Smooth muscle cell (in vitro differentiated cells): ENCODE data around the gene EFCAB6. TPM values are rescaled to one million over a fixed set of nuclear protein-coding genes. Genes with fewer than 3 reads are reported as not detected.

Experiments
- DNase-seq: peaks from one replicate; lab custom pipeline; 2025; ENCODE audit not compliant: unreplicated experiment; lab: John Stamatoyannopoulos, UW
- H2AFZ ChIP-seq: fragments of 200-600 bp; sonication (generic); 2 replicates; pipeline ENCODE4 v1.6.0; 2016; ENCODE audit warnings: antibody characterized with exemption, low read depth, mild to moderate bottlenecking
- H3F3A ChIP-seq: fragments of 200-600 bp; sonication (generic); 2 replicates; pipeline ENCODE4 v1.6.0; 2017; ENCODE audit warnings: antibody characterized with exemption, low read depth
- H3K27ac ChIP-seq: fragments of 200-600 bp; sonication (generic); 2 replicates; pipeline ENCODE4 v1.5.1; 2016; ENCODE audit warnings: low read depth, mild to moderate bottlenecking
- H3K27me3 ChIP-seq: fragments of 200-600 bp; sonication (generic); 2 replicates; pipeline ENCODE4 v1.6.1; 2016; ENCODE audit warnings: low read depth, mild to moderate bottlenecking
- H3K36me3 ChIP-seq: fragments of 200-600 bp; sonication (generic); 2 replicates; pipeline ENCODE4 v1.5.1; 2016; ENCODE audit warnings: low read depth
- H3K4me1 ChIP-seq: fragments of 200-600 bp; sonication (generic); 2 replicates; pipeline ENCODE4 v1.5.1; 2016; ENCODE audit warnings: low read depth
- H3K4me2 ChIP-seq: fragments of 200-600 bp; sonication (generic); 2 replicates; pipeline ENCODE4 v1.6.0; 2016; ENCODE audit warnings: mild to moderate bottlenecking
- H3K4me3 ChIP-seq: fragments of 200-600 bp; sonication (generic); 2 replicates; pipeline ENCODE4 v1.5.1; 2016; ENCODE audit warnings: mild to moderate bottlenecking
- H3K79me2 ChIP-seq: fragments of 200-600 bp; sonication (generic); 2 replicates; pipeline ENCODE4 v1.6.0; 2016; ENCODE audit warnings: low read depth, mild to moderate bottlenecking
- H3K9ac ChIP-seq: fragments of 200-600 bp; sonication (generic); 2 replicates; pipeline ENCODE4 v1.6.0; 2016; ENCODE audit warnings: low read depth
- H3K9me3 ChIP-seq: fragments of 200-600 bp; sonication (generic); replicated peaks from 2 replicates; pipeline ENCODE4 v1.5.1; 2016; ENCODE audit warnings: low read depth
- H4K20me1 ChIP-seq: fragments of 200-600 bp; sonication (generic); 2 replicates; pipeline ENCODE4 v1.6.0; 2016; ENCODE audit warnings: low read depth
- WGBS: methylation state at CpG from one replicate; pipeline ENCODE4 v1.1.7; 2016; ENCODE audit warnings: low lambda C conversion rate; 5-methylcytosine and 5-hydroxymethylcytosine counted together
- polyA plus RNA-seq: library from polyadenylated mRNA; unstranded; fragments of >200 nt; fragmentation: Nextera tagmentation; extraction: Ambion mirVana; gene quantifications from 2 replicates; pipeline ENCODE4 v1.2.1, GENCODE V29; 2016
- total RNA-seq: library from RNA; depleted of rRNA; stranded (reverse); fragments of >200 nt; gene quantifications from 2 replicates; pipeline ENCODE4 v1.2.3, GENCODE V29; 2014
- TF ChIP-seq, protein P1 (sequence below): fragments of 200-600 bp; sonication (generic); IDR thresholded peaks from 2 replicates; pipeline ENCODE4 v1.5.1; 2017; ENCODE audit warnings: borderline replicate concordance, mild to moderate bottlenecking, antibody characterized with exemption; ENCODE audit not compliant: insufficient read depth, poor library complexity, severe bottlenecking

Gene EFCAB6
- total and polyA plus RNA-seq, 2 experiments from 2014 or later: 0.80 to 2.9 TPM

DNA sequence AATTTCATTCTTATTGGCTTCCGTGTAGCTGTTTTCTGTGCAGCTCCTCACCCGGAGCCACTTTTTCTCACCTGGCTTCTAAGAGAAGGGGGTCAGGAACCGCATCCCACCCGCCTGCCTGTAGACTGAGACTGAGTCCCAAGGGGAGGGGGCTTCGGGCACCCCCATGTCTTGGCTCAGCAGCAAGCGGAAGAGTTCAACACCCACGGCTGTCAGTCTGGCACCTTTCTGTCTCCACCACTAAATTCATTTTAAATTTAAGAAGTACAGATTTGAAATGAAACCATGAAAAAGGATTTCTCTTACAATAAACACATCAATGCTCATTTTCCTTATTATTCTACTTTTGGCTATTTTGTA is 66.7 kb downstream of the EFCAB6 start:
- H3K4me3 ChIP-seq: no peak overlapping the region
- H3K79me2 ChIP-seq: no peaks in the 10 kb centered on the region
- no peaks in the 10 kb centered on the region for H4K20me1 ChIP-seq
- H3K27ac ChIP-seq: no peak overlapping the region
- no peaks in the 10 kb centered on the region for H3K27me3 ChIP-seq
- no peak overlapping the region for H3K4me2 ChIP-seq
- H3F3A ChIP-seq: no peaks in the 10 kb centered on the region
- WGBS: 92% methylated on average over 7 of the region's 7 CpGs
- TF ChIP-seq, protein P1, sequence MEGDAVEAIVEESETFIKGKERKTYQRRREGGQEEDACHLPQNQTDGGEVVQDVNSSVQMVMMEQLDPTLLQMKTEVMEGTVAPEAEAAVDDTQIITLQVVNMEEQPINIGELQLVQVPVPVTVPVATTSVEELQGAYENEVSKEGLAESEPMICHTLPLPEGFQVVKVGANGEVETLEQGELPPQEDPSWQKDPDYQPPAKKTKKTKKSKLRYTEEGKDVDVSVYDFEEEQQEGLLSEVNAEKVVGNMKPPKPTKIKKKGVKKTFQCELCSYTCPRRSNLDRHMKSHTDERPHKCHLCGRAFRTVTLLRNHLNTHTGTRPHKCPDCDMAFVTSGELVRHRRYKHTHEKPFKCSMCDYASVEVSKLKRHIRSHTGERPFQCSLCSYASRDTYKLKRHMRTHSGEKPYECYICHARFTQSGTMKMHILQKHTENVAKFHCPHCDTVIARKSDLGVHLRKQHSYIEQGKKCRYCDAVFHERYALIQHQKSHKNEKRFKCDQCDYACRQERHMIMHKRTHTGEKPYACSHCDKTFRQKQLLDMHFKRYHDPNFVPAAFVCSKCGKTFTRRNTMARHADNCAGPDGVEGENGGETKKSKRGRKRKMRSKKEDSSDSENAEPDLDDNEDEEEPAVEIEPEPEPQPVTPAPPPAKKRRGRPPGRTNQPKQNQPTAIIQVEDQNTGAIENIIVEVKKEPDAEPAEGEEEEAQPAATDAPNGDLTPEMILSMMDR: no peak
- H3K36me3 ChIP-seq: no peaks in the 10 kb centered on the region
- DNase-seq: no peak
- H3K9me3 ChIP-seq: no peaks in the 10 kb centered on the region
- no peaks in the 10 kb centered on the region for H3K4me1 ChIP-seq
- no peak overlapping the region for H3K9ac ChIP-seq
- no peak overlapping the region for H2AFZ ChIP-seq

DNA sequence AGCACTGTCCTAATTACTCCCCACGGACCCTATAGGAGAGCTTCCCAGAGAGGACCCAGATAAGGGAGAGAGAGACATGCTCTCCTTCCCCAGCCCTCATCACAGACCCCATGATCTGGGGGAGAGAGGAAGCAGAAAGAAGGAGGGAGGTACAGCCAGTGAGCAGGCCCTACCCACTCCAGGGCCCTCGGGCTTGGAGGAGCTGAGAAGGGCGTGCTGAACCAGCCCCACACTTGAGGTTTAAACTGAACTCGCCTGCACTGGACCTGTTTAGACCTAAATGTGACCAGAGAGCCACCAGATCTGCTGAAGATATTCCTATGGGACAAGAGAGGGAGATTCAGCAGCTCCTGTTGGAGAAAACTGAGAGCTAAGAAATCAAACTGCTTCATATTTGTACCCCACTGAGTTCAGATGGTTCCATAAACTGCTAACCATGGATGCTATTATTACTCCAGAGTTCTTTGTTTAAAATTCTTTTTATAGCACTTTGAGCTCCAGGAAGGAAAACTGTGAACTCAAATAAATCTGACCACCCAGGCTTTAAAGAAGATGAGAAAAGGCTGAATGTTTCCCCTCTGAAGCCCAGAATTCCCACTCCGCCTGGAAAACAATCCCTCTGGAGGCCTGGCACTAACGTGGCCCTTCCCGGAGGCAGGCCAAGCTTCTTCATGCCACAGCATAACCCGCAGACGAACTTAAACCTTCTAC is 67.2 kb downstream of the EFCAB6 start:
- no peaks in the 10 kb centered on the region for H4K20me1 ChIP-seq
- TF ChIP-seq, protein P1: no peak
- no peak overlapping the region for H2AFZ ChIP-seq
- no peaks in the 10 kb centered on the region for H3F3A ChIP-seq
- no peak overlapping the region for H3K9ac ChIP-seq
- DNase-seq: no peak
- H3K4me3 ChIP-seq: no peak overlapping the region
- 79% methylated on average over 9 of the region's 9 CpGs for WGBS
- no peaks in the 10 kb centered on the region for H3K9me3 ChIP-seq
- H3K79me2 ChIP-seq: no peaks in the 10 kb centered on the region
- H3K36me3 ChIP-seq: no peaks in the 10 kb centered on the region
- H3K4me1 ChIP-seq: no peaks in the 10 kb centered on the region
- no peaks in the 10 kb centered on the region for H3K27me3 ChIP-seq
- H3K4me2 ChIP-seq: no peak overlapping the region
- H3K27ac ChIP-seq: no peak overlapping the region

DNA sequence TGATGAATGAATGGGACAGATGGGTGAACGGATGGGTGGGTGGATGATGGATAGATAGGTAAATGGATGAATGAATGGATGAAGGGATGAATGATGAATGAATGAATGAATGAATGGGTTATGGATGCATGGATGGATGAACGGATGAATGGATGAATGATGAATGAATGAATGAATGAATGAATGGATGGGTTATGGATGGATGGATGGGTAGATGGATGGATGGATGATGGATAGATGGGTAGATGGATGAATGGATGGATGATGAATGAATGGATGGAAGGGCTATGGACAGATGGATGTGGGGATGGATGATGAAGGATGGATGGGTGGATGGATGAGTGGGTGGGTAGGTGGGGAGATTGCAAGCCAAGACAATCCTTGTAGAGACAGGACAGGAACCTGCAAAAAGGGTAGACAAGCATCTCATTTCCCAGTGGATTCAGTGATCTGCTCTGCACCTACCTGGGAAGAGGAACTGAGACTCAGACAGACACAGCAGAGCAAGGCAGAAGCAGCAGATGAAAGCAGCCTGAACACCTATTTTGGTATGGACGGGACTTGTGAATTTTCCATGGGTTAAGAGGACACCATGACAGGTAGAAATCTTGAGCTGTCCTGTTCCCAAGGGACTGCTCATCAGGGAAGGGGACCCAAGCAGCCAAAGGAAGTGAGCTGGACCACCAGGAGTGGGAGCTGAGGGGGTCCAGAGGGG is 68.0 kb downstream of the EFCAB6 start:
- 83% methylated on average over 3 of the region's 3 CpGs for WGBS
- H3K4me1 ChIP-seq: no peaks in the 10 kb centered on the region
- H3K4me3 ChIP-seq: no peak overlapping the region
- DNase-seq: no peak
- H3K27me3 ChIP-seq: no peaks in the 10 kb centered on the region
- no peak overlapping the region for H3K27ac ChIP-seq
- no peak overlapping the region for H3K4me2 ChIP-seq
- H3K9me3 ChIP-seq: no peaks in the 10 kb centered on the region
- no peak overlapping the region for H3K9ac ChIP-seq
- H3K79me2 ChIP-seq: no peaks in the 10 kb centered on the region
- H3F3A ChIP-seq: no peaks in the 10 kb centered on the region
- TF ChIP-seq, protein P1: no peak
- H4K20me1 ChIP-seq: no peaks in the 10 kb centered on the region
- no peak overlapping the region for H2AFZ ChIP-seq
- H3K36me3 ChIP-seq: no peaks in the 10 kb centered on the region

DNA sequence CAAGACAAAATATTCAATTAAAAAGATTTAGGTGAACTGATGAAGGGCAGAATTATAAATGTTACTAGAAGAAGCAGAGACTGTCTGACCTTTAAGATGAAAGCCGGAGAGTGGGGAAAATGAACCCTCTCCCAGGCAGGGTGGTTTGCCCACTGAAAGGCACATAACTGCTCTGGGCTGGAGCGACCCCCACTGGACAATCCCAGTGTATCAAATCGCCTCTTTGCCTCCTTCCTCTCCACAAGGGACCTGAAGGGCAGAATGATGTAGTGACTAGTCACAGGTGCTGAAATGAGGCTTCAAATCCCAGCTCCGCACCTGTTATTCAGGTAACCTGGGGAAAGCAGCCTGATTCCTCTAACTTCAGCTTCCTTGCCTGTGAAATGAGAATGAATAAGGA is 69.0 kb downstream of the EFCAB6 start:
- H3K36me3 ChIP-seq: no peaks in the 10 kb centered on the region
- no peak overlapping the region for H2AFZ ChIP-seq
- H3K9me3 ChIP-seq: no peaks in the 10 kb centered on the region
- H3K27me3 ChIP-seq: no peaks in the 10 kb centered on the region
- no peaks in the 10 kb centered on the region for H4K20me1 ChIP-seq
- no peak overlapping the region for H3K4me2 ChIP-seq
- DNase-seq: no peak
- H3K4me3 ChIP-seq: no peak overlapping the region
- H3K4me1 ChIP-seq: no peaks in the 10 kb centered on the region
- TF ChIP-seq, protein P1: no peak
- 43% methylated on average over 4 of the region's 4 CpGs for WGBS
- no peaks in the 10 kb centered on the region for H3K79me2 ChIP-seq
- no peaks in the 10 kb centered on the region for H3F3A ChIP-seq
- H3K9ac ChIP-seq: no peak overlapping the region
- no peak overlapping the region for H3K27ac ChIP-seq
